Activated effector memory CD4-positive, alpha-beta T cell treated with Interleukin-2 at 50 U/mL for 16 hours (primary cell): ENCODE results near the gene ETV5.
"Not testable (repeated sequence)": the region's sequence is repeated elsewhere in the genome, so short reads cannot be mapped to it uniquely, and the experiment has no call there.

ENCODE experiments used
- DNase-seq: peaks from one replicate; pipeline ENCODE4 v3.0.0-alpha.2; 2020

ETV5 gene

DNA sequence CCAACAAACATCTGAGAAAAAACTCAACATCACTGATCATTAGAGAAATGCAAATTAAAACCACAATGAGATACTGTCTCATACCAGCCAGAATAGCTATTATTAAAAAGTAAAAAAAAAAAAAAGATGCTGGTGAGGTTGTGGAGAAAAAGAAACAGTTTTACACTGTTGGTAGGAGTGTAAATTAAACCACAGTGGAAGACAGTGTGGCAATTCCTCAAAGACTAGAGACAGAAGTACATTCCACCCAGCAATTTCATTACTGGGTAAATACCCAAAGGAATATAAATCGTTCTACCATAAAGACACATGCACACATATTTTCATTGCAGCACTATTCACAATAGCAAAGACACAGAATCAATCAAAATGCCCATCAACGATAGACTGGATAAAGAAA, 89.6 kb downstream of the ETV5 start:
- not testable (repeated sequence) for DNase-seq

- DNase-seq = no peak
These were observed 94.0 kb downstream of the ETV5 start for GRCh38 chr3:186014866-186015265.

- no peak for DNase-seq
These were observed 95.6 kb downstream of the ETV5 start for GRCh38 chr3:186013312-186013711.

- no peak for DNase-seq
These were observed 96.8 kb downstream of the ETV5 start for GRCh38 chr3:186012137-186012536.

GRCh38 chr3:186004671-186005070, 104.2 kb downstream of the ETV5 start:
- DNase-seq = no peak

DNA sequence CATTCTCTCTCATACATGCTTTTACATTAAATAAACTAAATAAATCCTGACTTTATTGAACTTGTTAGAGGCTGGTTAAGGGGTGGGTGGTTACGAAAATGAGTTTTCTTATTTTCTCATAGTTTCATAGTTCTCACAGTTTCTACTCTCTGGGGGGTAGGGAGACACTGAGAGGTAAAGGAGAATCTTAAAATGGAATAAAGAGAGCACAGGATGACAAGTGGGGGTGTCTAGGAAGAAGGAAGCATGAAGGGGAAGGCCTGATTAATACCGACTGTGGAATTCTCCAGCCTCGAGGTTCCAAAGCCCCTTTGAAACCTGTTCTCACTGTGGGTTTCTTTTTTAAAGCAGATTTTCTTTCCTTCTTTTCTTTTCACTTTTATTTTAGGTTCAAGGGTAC, 104.7 kb downstream of the ETV5 start:
- DNase-seq = no peak

GRCh38 chr3:186003610-186004009, 105.3 kb downstream of the ETV5 start:
- DNase-seq = no peak

DNA sequence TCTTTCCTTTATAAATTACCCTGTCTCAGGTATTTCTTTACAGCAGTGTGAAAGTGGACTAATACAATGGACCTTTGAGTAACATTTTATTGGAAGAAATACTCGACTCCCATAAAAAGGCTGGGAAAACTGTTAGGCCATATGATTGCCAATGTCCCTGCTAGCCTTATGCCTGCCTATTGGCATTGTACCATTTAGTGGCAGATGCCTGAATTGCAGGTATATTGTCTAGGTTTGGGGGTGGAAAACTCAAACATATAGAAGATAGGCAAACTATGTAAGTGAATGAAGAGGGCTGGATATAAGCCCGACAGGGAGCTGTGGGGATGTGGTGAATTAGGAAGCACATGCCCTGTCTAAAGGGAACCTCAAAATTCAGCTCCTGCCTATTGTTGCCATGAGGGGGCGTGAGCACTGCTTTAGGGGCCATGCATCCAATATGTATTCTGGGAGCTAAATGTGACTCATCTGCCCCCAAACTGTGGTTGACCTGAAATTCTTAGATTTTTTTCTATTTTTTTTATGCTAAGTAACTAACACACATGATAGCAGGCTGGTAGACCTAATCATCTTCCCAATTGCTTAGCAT, 105.9 kb downstream of the ETV5 start:
- DNase-seq = no peak

- DNase-seq = no peak
These were observed 107.0 kb downstream of the ETV5 start for GRCh38 chr3:186001842-186002241.

DNA sequence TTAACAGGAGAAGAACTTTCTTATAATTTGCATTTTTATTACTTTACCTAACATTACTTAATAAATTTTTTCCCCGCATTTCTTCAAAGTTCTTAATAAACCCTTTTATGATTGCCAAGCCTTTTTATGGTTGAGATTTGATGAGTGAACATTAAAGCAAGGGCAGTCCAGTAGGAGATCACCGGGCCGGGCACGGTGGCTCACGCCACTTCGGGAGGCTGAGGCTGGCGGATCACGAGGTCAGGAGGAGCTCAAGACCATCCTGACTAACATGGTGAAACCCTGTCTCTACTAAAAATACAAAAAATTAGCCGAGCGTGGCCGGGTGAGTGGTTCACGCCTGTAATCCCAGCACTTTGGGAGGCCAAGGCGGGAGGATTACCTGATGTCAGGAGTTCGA, 109.7 kb downstream of the ETV5 start:
- DNase-seq = no peak

- DNase-seq = no peak
These were observed 110.8 kb downstream of the ETV5 start for GRCh38 chr3:185998136-185998535.

DNA sequence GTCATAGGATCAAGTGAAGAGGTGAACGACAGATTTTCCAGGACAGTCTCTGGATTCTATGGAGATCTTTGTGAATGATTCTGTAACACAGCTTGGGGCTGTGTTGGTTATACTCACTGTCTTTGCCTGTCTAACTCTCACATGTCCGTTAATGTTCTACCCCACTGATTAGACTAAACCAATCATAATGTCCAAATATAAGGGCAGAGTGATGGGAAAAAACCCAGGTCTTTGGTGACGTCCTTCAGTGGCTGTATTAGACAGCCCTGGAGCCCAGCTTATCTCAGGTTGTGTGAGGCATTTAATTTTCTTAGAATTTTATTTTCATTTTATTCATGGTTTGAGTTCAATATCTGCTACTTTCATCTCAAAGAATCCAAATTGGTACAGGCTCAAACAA, 111.8 kb downstream of the ETV5 start:
- DNase-seq = no peak
